ENCODE data around the gene PLPPR1. TPM values are rescaled to one million over a fixed set of nuclear protein-coding genes. Genes with fewer than 3 reads are reported as not detected.

PLPPR1 gene
- total and polyA plus RNA-seq, 2 donors (not counting 1 experiment from before 2014, with no cell fraction given) = not detected

DNA sequence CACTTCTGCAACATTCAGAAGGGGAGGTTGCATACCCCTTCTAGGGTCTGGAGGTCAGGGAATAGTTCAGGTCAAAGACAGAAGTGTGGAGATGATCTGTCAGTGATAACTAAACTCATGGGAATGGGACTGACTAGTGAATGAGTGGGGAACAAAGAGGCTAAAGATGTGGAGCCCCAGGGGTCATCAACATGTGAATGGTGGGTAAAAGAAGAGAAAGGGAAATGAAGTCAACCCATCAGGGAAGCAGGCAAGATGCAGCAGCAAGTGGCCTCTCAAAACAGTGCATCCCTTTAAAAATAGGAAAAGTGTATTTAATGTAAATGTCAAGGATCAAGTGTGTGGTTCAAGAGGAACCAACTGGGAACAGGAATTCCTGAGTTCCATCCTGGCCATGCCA, 69.9 kb downstream of the PLPPR1 start:
- Histone ChIP-seq H4K20me1 (ENCODE audit: control insufficient read depth, extremely low read depth, insufficient read depth, low read length) (no peaks in the 10 kb centered on the region), H3K27me3 (ENCODE audit: control insufficient read depth, insufficient read depth, low read length) (no peaks in the 10 kb centered on the region), H3K4me3 (replicated peaks in 1 of 4; ENCODE audit: control extremely low read depth in 1 of 4, insufficient read depth in 1 of 4, low read depth in 3 of 4, low read length in 4 of 4) (no peak overlapping the region), H3K79me2 (ENCODE audit: control insufficient read depth, insufficient read depth, low read length) (no peaks in the 10 kb centered on the region), H3K27ac (ENCODE audit: insufficient read depth, low read length) (no peak overlapping the region), H3K9me3 (ENCODE audit: control insufficient read depth, insufficient read depth, low read depth, low read length) (no peaks in the 10 kb centered on the region), H3K9ac (ENCODE audit: insufficient read depth, low read length) (no peak overlapping the region), H3K4me2 (ENCODE audit: extremely low read depth, insufficient read depth, low read length) (no peak overlapping the region), H2AFZ (ENCODE audit: low read length) (no peak overlapping the region), H3K4me1 (ENCODE audit: control insufficient read depth, extremely low read depth, insufficient read depth, low read length) (no peaks in the 10 kb centered on the region), H3K36me3 (ENCODE audit: control insufficient read depth, insufficient read depth, low read length) (no peaks in the 10 kb centered on the region)
- TF ChIP-seq EZH2 (IDR thresholded peaks at IDR 0.05; ENCODE audit: low read length, missing control alignments) = no peak
- TF ChIP-seq, protein P1, sequence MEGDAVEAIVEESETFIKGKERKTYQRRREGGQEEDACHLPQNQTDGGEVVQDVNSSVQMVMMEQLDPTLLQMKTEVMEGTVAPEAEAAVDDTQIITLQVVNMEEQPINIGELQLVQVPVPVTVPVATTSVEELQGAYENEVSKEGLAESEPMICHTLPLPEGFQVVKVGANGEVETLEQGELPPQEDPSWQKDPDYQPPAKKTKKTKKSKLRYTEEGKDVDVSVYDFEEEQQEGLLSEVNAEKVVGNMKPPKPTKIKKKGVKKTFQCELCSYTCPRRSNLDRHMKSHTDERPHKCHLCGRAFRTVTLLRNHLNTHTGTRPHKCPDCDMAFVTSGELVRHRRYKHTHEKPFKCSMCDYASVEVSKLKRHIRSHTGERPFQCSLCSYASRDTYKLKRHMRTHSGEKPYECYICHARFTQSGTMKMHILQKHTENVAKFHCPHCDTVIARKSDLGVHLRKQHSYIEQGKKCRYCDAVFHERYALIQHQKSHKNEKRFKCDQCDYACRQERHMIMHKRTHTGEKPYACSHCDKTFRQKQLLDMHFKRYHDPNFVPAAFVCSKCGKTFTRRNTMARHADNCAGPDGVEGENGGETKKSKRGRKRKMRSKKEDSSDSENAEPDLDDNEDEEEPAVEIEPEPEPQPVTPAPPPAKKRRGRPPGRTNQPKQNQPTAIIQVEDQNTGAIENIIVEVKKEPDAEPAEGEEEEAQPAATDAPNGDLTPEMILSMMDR (conservative IDR thresholded peaks at IDR 0.05 in 1 of 2, IDR thresholded peaks at IDR 0.05 in 1 of 2; ENCODE audit: low read depth in 1 of 2, low read length in 2 of 2) = no peak
- DNase-seq (ENCODE audit: low read depth in 2 of 2) = no peak

- Histone ChIP-seq H3K27ac (ENCODE audit: insufficient read depth, low read length) (no peak overlapping the region), H3K27me3 (ENCODE audit: control insufficient read depth, insufficient read depth, low read length) (no peaks in the 10 kb centered on the region), H3K4me3 (replicated peaks in 1 of 4; ENCODE audit: control extremely low read depth in 1 of 4, insufficient read depth in 1 of 4, low read depth in 3 of 4, low read length in 4 of 4) (no peak overlapping the region), H2AFZ (ENCODE audit: low read length) (no peak overlapping the region), H3K79me2 (ENCODE audit: control insufficient read depth, insufficient read depth, low read length) (no peaks in the 10 kb centered on the region), H3K9me3 (ENCODE audit: control insufficient read depth, insufficient read depth, low read depth, low read length) (no peaks in the 10 kb centered on the region), H4K20me1 (ENCODE audit: control insufficient read depth, extremely low read depth, insufficient read depth, low read length) (no peaks in the 10 kb centered on the region), H3K4me1 (ENCODE audit: control insufficient read depth, extremely low read depth, insufficient read depth, low read length) (no peaks in the 10 kb centered on the region), H3K4me2 (ENCODE audit: extremely low read depth, insufficient read depth, low read length) (no peak overlapping the region), H3K36me3 (ENCODE audit: control insufficient read depth, insufficient read depth, low read length) (no peaks in the 10 kb centered on the region), H3K9ac (ENCODE audit: insufficient read depth, low read length) (no peak overlapping the region)
- TF ChIP-seq, protein P1 (conservative IDR thresholded peaks at IDR 0.05 in 1 of 2, IDR thresholded peaks at IDR 0.05 in 1 of 2; ENCODE audit: low read depth in 1 of 2, low read length in 2 of 2) = no peak
- TF ChIP-seq EZH2 (IDR thresholded peaks at IDR 0.05; ENCODE audit: low read length, missing control alignments) = no peak
- no peak for DNase-seq (ENCODE audit: low read depth in 2 of 2)
These were observed 85.8 kb downstream of the PLPPR1 start for GRCh38 chr9:101114317-101114716.

DNA sequence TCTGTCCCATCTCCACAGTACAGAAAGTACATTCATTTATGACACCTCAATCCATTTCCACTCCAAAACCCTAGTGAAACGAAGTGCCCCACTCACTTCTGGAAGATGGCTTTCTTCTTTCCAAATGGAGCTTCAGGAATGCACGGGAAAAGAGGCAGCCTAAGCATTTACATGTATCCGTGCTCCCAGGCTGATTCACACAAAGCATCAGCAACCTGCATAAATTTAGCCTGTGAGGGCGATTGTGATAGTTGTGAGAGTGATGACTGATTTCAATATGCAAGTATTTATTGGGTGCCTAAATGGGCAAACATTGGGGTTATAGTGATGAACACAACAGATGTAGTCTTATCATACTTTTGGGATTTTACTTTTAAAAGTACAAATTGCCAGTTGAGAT, 86.6 kb downstream of the PLPPR1 start:
- no peak overlapping the region for H3K9ac ChIP-seq (ENCODE audit: insufficient read depth, low read length)
- H2AFZ ChIP-seq (ENCODE audit: low read length) = no peak overlapping the region
- H4K20me1 ChIP-seq (ENCODE audit: control insufficient read depth, extremely low read depth, insufficient read depth, low read length) = no peaks in the 10 kb centered on the region
- no peak for TF ChIP-seq EZH2 (IDR thresholded peaks at IDR 0.05; ENCODE audit: low read length, missing control alignments)
- TF ChIP-seq, protein P1 (conservative IDR thresholded peaks at IDR 0.05 in 1 of 2, IDR thresholded peaks at IDR 0.05 in 1 of 2; ENCODE audit: low read depth in 1 of 2, low read length in 2 of 2) = no peak
- DNase-seq (ENCODE audit: low read depth in 2 of 2) = no peak
- no peak overlapping the region for H3K27ac ChIP-seq (ENCODE audit: insufficient read depth, low read length)
- H3K79me2 ChIP-seq (ENCODE audit: control insufficient read depth, insufficient read depth, low read length) = no peaks in the 10 kb centered on the region
- no peak overlapping the region for H3K4me2 ChIP-seq (ENCODE audit: extremely low read depth, insufficient read depth, low read length)
- no peaks in the 10 kb centered on the region for H3K36me3 ChIP-seq (ENCODE audit: control insufficient read depth, insufficient read depth, low read length)
- no peaks in the 10 kb centered on the region for H3K4me1 ChIP-seq (ENCODE audit: control insufficient read depth, extremely low read depth, insufficient read depth, low read length)
- H3K4me3 ChIP-seq (replicated peaks in 1 of 4; ENCODE audit: control extremely low read depth in 1 of 4, insufficient read depth in 1 of 4, low read depth in 3 of 4, low read length in 4 of 4) = no peak overlapping the region
- no peaks in the 10 kb centered on the region for H3K9me3 ChIP-seq (ENCODE audit: control insufficient read depth, insufficient read depth, low read depth, low read length)
- H3K27me3 ChIP-seq (ENCODE audit: control insufficient read depth, insufficient read depth, low read length) = no peaks in the 10 kb centered on the region
